Measurements from ENCODE around the gene PACRG. TPM values are rescaled to one million over a fixed set of nuclear protein-coding genes. Genes with fewer than 3 reads are reported as not detected.

PACRG gene
- polyA plus RNA-seq, 3 donors = not detected

GRCh38 chr6:163253556-163254213, 525.9 kb downstream of the PACRG start:
- Mint-ChIP-seq H3K27me3 (ENCODE audit: low read depth in 3 of 3) (peaks cover 0 to 2% (median 0%) of the 10 kb centered on the region in 3 donors), H3K36me3 (no peaks in the 10 kb centered on the region), H3K4me3 (no peak overlapping the region), H3K4me1 (peaks cover 18% of the 10 kb centered on the region), H3K9me3 (peaks cover 0 to 5% (median 0%) of the 10 kb centered on the region in 7 donors), H3K27ac (no peak overlapping the region)
- Histone ChIP-seq H3K9ac (ENCODE audit: insufficient read depth, low read length, poor library complexity, severe bottlenecking) (no peak overlapping the region), H3K9me3 (replicated peaks in 1 of 2; ENCODE audit: control insufficient read depth in 1 of 2, insufficient read depth in 1 of 2, low read length in 2 of 2) (no peaks in the 10 kb centered on the region), H3K4me1 (ENCODE audit: control insufficient read depth in 1 of 2, insufficient read depth in 2 of 2, low read length in 2 of 2) (peaks cover 11 to 13% of the 10 kb centered on the region in 2 donors), H3K27ac (ENCODE audit: low read depth in 1 of 2, low read length in 2 of 2) (no peak overlapping the region), H3K4me2 (replicated peaks; ENCODE audit: extremely low read depth, low read length, poor library complexity, severe bottlenecking) (no peak overlapping the region), H3K79me2 (ENCODE audit: insufficient read depth, low read length) (no peaks in the 10 kb centered on the region), H4K20me1 (ENCODE audit: insufficient read depth, low read length) (no peaks in the 10 kb centered on the region), H2AFZ (ENCODE audit: insufficient read depth, low read depth, low read length, poor library complexity, severe bottlenecking) (no peak overlapping the region), H3K27me3 (ENCODE audit: control insufficient read depth in 2 of 2, insufficient read depth in 2 of 2, low read length in 2 of 2) (no peaks in the 10 kb centered on the region), H3K4me3 (replicated peaks in 1 of 3; ENCODE audit: low read depth in 2 of 3, low read length in 3 of 3) (no peak overlapping the region), H3K36me3 (replicated peaks in 1 of 2; ENCODE audit: control insufficient read depth in 1 of 2, insufficient read depth in 2 of 2, low read length in 2 of 2) (no peaks in the 10 kb centered on the region)
- TF ChIP-seq, protein P1, sequence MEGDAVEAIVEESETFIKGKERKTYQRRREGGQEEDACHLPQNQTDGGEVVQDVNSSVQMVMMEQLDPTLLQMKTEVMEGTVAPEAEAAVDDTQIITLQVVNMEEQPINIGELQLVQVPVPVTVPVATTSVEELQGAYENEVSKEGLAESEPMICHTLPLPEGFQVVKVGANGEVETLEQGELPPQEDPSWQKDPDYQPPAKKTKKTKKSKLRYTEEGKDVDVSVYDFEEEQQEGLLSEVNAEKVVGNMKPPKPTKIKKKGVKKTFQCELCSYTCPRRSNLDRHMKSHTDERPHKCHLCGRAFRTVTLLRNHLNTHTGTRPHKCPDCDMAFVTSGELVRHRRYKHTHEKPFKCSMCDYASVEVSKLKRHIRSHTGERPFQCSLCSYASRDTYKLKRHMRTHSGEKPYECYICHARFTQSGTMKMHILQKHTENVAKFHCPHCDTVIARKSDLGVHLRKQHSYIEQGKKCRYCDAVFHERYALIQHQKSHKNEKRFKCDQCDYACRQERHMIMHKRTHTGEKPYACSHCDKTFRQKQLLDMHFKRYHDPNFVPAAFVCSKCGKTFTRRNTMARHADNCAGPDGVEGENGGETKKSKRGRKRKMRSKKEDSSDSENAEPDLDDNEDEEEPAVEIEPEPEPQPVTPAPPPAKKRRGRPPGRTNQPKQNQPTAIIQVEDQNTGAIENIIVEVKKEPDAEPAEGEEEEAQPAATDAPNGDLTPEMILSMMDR (IDR thresholded peaks at IDR 0.05) = no peak
- WGBS (ENCODE audit: insufficient coverage) = 94% methylated on average over 7 of the region's 9 CpGs
- DNase-seq = no peak
- intact Hi-C loops (cut with micrococcal nuclease) = no loop called here

- 93% methylated on average over 6 of the region's 7 CpGs for WGBS (ENCODE audit: insufficient coverage)
- Histone ChIP-seq H3K9me3 (replicated peaks in 1 of 2; ENCODE audit: control insufficient read depth in 1 of 2, insufficient read depth in 1 of 2, low read length in 2 of 2) (no peaks in the 10 kb centered on the region), H3K9ac (ENCODE audit: insufficient read depth, low read length, poor library complexity, severe bottlenecking) (no peak overlapping the region), H3K27ac (ENCODE audit: low read depth in 1 of 2, low read length in 2 of 2) (no peak overlapping the region), H2AFZ (ENCODE audit: insufficient read depth, low read depth, low read length, poor library complexity, severe bottlenecking) (no peak overlapping the region), H3K4me2 (replicated peaks; ENCODE audit: extremely low read depth, low read length, poor library complexity, severe bottlenecking) (no peak overlapping the region), H3K27me3 (ENCODE audit: control insufficient read depth in 2 of 2, insufficient read depth in 2 of 2, low read length in 2 of 2) (no peaks in the 10 kb centered on the region), H3K4me3 (replicated peaks in 1 of 3; ENCODE audit: low read depth in 2 of 3, low read length in 3 of 3) (no peak overlapping the region), H3K36me3 (replicated peaks in 1 of 2; ENCODE audit: control insufficient read depth in 1 of 2, insufficient read depth in 2 of 2, low read length in 2 of 2) (no peaks in the 10 kb centered on the region), H3K4me1 (ENCODE audit: control insufficient read depth in 1 of 2, insufficient read depth in 2 of 2, low read length in 2 of 2) (peaks cover 10 to 12% of the 10 kb centered on the region in 2 donors), H4K20me1 (ENCODE audit: insufficient read depth, low read length) (no peaks in the 10 kb centered on the region), H3K79me2 (ENCODE audit: insufficient read depth, low read length) (no peaks in the 10 kb centered on the region)
- peaks cover 17% of the 10 kb centered on the region for H3K4me1 Mint-ChIP-seq
- intact Hi-C loops (cut with micrococcal nuclease) = no loop called here
- peaks cover 0 to 5% (median 0%) of the 10 kb centered on the region in 7 donors for H3K9me3 Mint-ChIP-seq
- H3K36me3 Mint-ChIP-seq = no peaks in the 10 kb centered on the region
- TF ChIP-seq, protein P1 (IDR thresholded peaks at IDR 0.05) = no peak
- H3K27me3 Mint-ChIP-seq (ENCODE audit: low read depth in 3 of 3) = peaks cover 0 to 1% (median 0%) of the 10 kb centered on the region in 3 donors
- no peak for DNase-seq
- no peak overlapping the region for H3K4me3 Mint-ChIP-seq
- no peak overlapping the region for H3K27ac Mint-ChIP-seq
Observed at GRCh38 chr6:163254341-163254835, 526.6 kb downstream of the PACRG start.
